ENCODE results near the gene SPPL2B.

Gene SPPL2B

GRCh38 chr19:2312820-2313501 lies 15.5 kb upstream of the SPPL2B start:
- no peak for TF ChIP-seq CTCF (conservative IDR thresholded peaks at IDR 0.05)
- H3K27ac ChIP-seq, result no peak overlapping the region

- no peak for TF ChIP-seq CTCF (conservative IDR thresholded peaks at IDR 0.05)
- H3K27ac ChIP-seq, result no peak overlapping the region
Observed at GRCh38 chr19:2315121-2315817, 13.2 kb upstream of the SPPL2B start.

- no peak overlapping the region for H3K27ac ChIP-seq
- peak; percentile 69 for TF ChIP-seq CTCF (conservative IDR thresholded peaks at IDR 0.05)
Observed at GRCh38 chr19:2315818-2316353, 12.6 kb upstream of the SPPL2B start.

- H3K27ac ChIP-seq, result no peak overlapping the region
- no peak for TF ChIP-seq CTCF (conservative IDR thresholded peaks at IDR 0.05)
Observed at GRCh38 chr19:2317300-2317699, 11.2 kb upstream of the SPPL2B start.

GRCh38 chr19:2317756-2318155 lies 10.7 kb upstream of the SPPL2B start:
- TF ChIP-seq CTCF (conservative IDR thresholded peaks at IDR 0.05), result no peak
- H3K27ac ChIP-seq, result no peak overlapping the region

GRCh38 chr19:2318923-2319322 lies 9.6 kb upstream of the SPPL2B start:
- H3K27ac ChIP-seq, result no peak overlapping the region
- TF ChIP-seq CTCF (conservative IDR thresholded peaks at IDR 0.05), result no peak

GRCh38 chr19:2319551-2319950 lies 8.9 kb upstream of the SPPL2B start:
- TF ChIP-seq CTCF (conservative IDR thresholded peaks at IDR 0.05), result no peak

More at GRCh38 chr19:2319551-2319950, 8.9 kb upstream of the SPPL2B start:
- no peak overlapping the region for H3K27ac ChIP-seq

Data from VCaP (cell line).